Stimulated activated naive CD8-positive, alpha-beta T cell treated with anti-CD3 and anti-CD28 coated beads, Interleukin-15, Interleukin-2, amounts not matched to agents 100 U/mL and 50 U/mL, for 24 hours (primary cell): Measurements from ENCODE around the gene SPTLC3.
A peak's percentile ranks its signal among the peaks of the same experiment; 100 is the strongest.

Source experiments
- ATAC-seq: fragments of 150-1000 bp; cut with Tn5 transposase; one replicate; pipeline ENCODE4 v1.10.0; 2021
- DNase-seq: peaks from one replicate; pipeline ENCODE4 v3.0.0; 2021

SPTLC3 gene

DNA sequence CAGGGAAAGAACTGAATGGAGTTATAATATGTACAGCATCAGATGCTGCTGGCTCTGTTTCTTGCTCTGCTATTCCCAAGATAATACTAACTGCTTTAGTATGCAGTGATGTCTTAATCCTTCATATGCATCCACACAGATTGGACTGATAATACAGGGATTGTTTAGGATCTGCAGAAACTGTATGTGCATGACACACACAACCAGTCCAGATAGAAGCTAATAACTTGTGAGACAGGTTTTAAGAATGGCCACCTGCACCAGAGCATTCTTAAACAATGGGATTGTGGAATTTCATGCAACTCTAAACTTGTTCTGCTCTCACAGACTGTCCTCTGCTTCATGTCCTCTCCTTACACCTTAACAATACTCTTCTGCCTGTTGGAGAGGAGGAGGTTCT is 90.9 kb downstream of the SPTLC3 start:
- DNase-seq (no peak), ATAC-seq (no peak)

DNA sequence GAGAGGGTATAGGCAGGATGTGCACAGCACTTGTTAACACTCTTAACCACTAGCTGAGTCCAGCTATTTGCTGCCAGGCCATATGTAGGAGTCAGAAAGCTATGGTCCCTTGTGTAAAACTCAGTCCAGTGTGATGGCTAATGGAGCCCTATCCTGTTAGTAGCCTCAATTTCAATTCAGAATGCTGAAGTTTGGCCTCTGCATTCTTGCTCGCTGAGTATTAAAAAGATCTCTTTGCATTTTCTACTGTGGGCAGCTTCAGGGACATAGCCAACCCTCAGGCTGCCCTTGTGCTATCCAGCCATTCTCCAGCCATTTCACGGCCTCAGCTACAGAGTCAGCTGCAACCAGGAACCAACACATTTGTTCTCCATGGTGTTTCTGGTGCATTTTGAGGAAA is 92.5 kb downstream of the SPTLC3 start:
- no peak for ATAC-seq

DNA sequence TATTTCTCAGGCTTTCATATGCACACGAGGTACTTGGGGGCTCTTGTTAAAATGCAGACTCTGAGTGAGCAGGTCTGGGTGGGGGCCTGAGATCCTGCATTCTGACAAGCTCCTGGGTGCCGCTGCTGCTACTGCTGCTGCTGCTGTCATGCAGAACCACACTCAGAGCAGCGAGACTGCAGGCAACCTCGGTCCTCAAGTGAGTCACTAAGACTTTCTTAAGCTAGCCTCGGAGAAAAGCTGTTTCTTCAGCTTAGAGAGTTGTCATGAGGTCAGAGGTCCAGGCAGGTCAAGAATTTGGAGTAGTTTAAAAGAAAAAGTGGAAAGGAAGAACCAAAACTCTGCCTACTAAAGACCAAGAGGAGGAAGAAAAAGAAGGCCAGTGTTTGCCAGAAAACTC is 92.9 kb downstream of the SPTLC3 start:
- ATAC-seq (no peak), DNase-seq (no peak)

More for the DNA sequence above, 92.5 kb downstream of the SPTLC3 start:
- no peak for DNase-seq

DNA sequence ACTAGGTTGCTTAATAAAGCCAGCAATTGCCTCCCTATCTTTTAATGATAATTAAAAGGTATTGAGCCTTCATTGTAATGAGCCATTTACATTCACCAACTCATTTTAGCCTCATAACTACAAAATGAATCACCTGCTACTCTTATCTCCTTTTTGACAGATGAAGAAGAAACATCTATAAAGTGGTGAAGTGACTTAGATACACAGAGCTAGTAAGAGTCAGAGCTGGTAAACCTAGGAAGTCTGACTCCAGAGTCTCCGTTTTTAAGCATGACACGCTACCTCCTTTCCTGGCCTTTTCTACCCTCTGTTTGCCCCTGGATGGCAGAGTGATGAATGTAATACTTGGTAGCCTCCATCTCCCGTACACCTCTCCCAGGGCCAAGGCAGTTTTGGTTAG is 93.5 kb downstream of the SPTLC3 start:
- DNase-seq (no peak), ATAC-seq (no peak)

DNA sequence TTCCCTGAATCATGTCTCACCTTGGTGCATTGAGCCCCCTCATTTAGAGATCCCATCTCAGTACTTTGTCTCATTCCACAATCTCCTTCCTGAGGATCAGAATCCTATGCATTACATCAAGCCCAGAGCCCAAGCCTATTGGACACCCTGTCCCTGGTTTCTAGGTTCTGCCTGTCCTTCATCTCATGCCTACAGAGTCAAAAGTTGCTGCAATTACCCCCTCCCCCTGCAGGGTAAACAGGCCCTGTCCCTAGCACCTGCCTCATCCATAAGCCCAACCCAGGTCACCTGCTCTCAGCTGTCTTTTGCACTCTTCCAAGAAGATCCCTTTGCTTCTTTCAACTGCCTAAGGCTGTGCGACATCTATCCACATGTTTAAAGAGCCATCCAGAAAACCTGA is 93.9 kb downstream of the SPTLC3 start:
- ATAC-seq (no peak), DNase-seq (no peak)

DNA sequence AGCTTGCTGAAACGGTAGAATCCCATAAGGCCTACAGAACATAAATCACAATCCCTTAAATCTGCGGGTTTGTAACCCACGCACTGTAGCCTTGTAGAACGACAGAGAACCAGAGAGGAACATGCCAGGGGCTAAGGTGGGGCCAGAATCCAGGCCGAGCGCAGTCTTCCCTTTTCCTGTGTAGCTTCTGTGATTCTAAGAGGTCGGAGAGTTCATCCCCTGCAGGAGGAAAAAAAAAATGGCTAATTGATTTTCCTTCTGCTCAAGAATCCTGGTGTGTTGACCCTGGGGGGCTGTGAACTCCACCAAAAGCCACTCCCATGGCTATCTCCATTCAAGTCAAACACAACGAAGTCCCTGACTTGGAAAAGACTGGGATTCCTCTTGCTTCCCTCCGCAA is 96.3 kb downstream of the SPTLC3 start:
- ATAC-seq (no peak), DNase-seq (no peak)

DNA sequence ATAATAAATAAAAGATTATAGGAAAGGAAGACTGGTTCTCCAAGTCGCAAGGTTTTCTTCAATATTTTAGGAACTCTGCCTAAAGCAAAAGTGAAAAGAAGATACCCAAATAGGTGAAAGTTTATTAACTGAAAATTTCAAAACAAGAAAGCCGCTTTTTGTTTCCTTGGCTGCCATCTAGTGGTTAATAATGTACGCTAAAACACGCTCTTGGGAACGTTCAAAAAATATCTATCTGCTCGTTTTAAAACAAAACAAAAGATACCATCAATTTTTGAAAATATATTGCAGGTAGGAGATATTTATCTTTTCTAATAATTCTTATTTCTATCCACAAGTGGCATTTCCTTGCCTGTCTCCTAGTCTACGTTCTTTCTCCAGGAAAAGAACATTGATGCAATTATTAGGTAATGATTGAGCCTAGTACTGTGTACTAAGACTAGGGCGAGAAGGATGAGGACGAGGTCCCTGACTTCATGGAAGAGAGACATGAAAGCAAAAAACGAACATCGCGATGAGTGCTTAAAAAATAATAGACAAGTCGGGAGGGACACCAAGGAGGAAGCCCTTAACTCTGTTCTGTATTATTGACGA is 97.2 kb downstream of the SPTLC3 start:
- ATAC-seq (no peak), DNase-seq (no peak)

DNA sequence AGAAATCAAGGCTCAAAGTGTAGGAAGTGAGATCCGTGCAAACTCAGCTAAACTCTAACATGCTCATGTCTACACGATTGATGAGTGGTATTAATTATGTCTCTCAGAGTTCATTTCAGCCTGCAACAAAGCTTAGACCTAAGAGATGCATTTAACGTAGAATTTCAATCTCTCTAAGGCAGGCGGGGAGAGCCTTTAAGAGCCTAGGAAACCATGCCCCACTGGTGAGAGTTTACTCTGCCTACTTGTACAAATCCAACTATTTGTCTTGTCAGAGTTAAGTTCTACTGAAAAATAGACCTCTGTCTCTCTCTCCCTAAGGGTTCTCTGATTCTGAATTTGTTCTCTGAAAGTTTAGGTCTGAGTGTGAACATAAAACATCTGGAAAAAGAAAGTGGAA is 100.9 kb downstream of the SPTLC3 start:
- DNase-seq, result no peak
- ATAC-seq, result no peak

DNA sequence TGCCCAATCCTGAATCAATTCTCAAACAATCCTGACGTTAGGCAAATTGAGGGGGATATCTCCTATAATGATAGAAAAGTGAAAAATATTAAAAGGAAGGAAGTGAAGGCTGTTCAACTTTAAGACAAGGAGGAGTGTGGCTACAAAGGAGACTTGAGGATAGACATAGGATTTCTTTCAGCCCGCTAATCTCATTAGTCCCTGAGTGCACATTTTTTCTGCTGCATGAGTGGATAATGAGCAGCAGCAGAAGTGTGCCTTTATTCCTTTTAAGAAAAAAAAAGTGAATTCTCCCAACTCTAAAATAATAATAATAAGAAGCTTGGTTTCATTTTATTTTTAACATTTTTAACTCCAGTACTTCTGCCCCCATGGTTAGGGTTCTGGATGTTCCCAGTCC is 102.0 kb downstream of the SPTLC3 start:
- DNase-seq (no peak), ATAC-seq (no peak)

DNA sequence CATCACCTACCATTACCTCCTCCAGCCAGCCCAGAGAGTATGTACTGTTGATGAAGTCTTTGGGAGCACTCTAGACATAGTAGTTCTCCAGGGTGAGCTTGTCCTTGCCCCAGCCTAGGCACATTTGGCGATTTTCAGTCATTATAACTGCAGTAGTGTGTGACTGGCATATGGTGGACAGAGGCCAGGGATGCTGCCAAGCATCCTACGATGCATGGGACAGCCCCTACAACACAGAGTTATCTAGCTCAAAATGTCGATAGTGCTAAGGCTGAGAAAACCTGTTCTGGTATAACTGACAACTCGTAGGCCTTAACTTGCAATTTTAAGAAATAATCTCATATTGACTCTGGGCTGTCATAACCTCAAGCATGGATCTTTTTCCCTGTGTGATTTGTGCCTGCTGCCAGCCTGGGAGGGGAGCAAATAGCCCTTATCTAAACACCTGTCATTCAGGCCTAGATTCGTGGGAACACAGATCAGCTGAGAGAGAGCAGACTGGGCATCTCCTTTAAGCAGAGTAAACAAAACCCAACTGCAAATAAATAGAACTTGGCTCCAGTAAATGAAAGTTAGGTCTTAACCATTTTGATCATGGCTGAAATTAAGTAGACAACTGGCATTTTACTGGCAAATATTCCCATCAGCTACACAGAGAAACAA is 102.6 kb downstream of the SPTLC3 start:
- no peak for DNase-seq
- no peak for ATAC-seq

DNA sequence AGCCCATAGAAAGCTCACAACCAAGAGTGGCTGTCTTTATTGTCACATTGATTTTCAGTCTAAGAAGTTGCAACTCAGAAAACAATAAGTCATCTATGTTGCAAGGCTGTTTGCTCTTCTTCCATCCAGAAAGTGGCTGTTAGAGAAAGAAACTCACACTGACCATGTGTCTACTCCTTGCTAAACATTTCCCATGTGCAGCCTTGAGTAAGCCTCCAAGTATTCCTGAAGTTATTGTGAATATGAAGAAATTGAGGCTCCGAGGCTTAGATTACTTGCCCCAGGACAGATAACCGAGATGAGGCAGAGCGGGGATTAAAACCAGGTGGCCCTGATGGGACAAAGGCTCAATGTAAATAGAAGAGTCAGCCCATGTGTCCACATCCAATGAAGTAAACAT is 105.0 kb downstream of the SPTLC3 start:
- ATAC-seq, result no peak
- DNase-seq, result no peak

DNA sequence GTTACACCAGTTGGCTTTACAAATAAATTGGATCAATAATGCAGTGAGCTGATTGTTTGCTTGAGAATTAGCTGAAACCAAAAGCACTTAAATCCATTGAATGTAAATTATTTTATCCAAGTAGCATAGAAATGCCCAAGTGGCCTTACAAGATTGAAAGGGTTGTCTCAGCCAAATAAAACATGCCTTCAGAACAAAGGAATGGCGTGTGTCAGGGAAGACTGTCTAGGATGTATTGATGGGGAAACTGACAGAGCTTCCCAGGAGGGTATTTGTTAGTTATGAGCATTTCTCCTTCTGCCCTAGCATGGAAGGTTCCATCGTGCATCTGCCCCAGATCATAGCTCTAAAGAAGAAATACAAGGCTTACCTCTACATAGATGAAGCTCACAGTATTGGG is 108.4 kb downstream of the SPTLC3 start:
- ATAC-seq, result no peak

DNA sequence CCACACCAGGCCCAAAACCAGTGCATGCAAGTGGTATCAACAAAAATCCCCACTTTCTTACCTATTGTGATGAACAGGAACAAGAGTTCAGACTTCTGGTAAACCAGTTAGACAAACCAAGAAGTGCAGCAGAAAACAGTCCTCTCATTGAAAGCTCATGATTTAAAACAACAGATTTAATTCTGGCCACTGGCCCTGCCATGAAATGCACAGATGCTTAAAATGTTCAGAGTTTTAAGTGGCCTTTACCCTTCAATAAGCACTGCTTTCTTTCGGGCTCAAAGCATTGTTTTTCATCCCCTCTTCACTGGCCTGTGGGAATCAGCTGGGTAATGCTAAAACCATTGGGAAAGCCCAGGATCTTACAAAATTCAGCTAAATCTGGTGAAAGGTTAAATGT is 109.9 kb downstream of the SPTLC3 start:
- DNase-seq (no peak), ATAC-seq (no peak)

More for the DNA sequence above, 108.4 kb downstream of the SPTLC3 start:
- no peak for DNase-seq

DNA sequence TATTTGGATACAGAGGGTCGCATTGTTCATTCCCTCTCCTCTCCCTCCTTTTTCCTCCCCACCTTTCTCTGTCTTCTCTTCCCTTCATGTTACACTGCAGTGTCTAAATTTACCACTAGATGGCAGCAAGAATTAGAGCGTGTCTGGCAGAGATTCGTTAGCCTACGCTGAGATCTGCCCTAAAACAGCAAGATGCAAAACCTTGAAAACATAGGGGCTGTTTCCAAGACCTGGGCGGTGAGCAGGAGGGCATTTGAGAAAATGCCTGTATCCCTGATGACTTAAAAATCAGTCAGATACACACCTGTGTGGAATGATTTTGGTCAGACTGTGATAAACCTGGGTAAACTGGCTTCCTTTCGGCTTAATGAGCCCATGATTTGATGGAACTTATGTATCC is 110.8 kb downstream of the SPTLC3 start:
- peak; percentile 18 for DNase-seq
- ATAC-seq, result peak; percentile 80

DNA sequence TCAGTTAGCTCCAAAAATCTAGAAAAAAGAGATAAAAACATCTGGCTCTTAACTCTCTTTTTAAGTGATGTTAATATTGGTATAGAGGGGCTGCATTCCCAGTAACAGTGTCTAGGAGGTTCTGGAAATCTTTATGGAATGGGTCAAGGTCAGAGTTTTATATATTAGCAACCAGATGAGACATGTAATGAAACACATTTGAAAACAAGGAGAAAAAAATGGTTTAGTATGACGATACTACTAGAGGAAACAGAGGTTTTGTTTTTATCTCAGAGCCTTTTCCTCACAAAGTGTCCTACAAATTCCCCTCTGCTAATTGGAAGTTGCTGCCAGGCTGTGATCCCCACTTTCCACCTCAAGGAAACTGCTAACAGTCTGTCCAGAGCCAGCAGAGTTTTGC is 111.7 kb downstream of the SPTLC3 start:
- no peak for ATAC-seq
- DNase-seq, result no peak

DNA sequence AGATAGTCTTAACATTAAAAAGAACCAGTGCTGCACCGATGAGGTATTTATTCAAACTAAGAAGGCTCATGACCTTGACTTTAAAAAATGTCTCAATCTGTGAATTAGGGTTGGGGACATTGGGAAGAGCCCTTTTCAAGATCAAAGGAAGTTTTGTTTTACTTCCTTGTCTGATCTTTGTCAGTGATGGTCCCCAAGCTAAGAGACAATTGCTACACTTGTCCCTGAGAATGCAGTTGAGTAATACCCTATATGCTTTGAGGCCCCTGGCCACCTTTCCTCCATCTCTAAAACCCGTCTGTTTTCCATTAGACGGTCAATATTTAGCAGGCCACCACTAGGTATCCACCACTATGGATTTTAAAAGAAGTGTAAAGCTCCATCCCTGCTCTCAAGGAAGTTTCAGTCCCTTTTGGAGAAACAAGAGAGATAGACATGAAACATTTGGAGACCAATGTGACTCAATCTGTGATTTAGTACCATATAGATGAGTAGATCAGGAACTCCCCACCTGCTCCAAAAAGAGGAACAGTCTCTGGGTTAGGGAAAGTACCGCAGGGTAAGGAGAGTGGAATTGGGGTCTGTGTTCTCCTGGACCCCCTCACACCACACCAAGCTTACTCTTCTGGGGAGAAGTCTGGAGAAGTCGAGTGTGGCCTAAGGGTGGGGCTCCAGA is 113.2 kb downstream of the SPTLC3 start:
- ATAC-seq (peak; percentile 35), DNase-seq (no peak)

DNA sequence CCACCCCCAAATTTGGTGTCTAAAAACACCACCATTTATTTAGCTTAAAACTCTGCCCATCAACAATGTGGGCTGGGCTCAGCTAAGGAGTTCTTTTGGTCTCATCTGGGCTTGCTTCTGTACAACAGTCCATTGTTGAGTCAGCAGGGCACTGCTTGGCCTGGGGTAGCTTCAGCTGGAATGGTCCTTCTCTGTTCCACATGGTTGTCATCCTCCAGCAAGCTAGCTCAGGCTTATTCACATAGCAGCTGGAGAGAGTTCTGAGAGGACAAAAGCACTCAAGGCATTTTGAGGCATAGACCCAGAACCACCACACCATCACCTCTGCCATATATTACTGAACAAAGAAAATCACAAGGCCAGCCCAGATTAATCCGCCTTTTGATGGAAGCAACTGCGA is 116.7 kb downstream of the SPTLC3 start:
- ATAC-seq, result no peak
- DNase-seq, result no peak

DNA sequence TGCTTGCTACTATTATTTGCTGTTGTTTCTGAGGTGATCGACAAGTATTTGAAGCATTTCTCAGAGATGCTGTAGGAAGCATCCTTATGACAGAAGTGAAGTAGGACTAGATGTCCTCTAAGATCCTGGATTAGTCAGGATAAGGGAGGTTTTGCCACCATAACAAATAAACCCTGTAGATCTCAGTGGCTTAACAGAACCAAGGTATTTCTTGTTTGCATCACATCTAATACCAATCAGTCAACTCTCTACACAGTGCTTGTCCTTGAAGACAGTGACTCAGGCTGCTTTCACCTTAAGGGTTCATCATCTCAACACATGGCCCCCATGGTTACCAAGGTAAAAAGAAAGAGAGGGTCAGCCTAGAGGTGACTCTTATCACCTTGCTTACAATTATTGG is 119.4 kb downstream of the SPTLC3 start:
- ATAC-seq (no peak), DNase-seq (no peak)

DNA sequence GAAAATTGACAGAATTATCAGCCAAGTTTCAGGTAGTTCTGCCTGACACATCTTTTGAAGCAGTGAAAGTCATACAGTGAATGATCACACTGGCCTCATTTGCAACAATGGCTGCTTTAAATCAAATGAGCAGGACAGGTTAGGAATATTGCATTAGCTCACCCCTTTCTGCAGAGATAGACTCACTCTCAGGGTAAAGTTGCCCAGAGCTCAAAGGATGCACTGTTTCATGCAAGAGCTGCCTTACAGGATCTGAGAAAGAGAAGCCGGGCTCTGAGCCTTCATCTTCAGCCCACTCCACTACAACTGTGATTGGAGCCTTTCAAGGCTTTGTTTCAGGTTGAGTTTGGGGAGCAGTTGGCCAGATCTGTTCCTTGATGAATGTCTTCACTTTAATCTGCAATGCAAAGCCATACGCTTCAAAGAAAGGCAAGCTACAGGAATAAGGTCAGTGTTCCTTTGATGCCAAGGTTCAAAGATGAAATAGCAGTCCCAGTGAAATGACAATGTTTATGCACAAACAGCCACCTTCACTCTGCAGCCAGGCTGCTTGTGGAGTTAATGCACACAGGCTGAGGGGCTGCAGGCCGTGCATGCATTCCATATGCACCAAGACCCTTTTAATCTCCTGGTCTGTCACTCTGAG is 121.4 kb downstream of the SPTLC3 start:
- no peak for ATAC-seq
- no peak for DNase-seq

DNA sequence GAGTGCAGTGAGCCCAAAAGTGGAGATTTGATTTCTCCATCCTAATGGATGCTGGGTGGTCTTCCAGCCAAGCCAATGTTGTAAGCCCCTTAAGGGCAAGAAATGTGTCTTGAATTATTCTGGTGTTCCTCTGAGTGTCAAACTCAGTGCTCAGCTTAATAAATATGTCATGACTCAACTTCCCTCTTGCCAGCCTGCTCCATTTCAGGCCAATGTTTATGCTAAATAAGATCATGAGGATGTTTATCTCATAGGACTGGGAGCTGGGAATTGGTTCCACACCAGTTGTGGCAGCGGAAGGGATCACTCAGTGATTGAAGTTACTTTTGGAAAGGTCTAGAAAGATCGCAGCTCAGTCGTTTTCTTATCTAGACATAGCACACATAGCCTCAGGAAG is 121.9 kb downstream of the SPTLC3 start:
- ATAC-seq (no peak), DNase-seq (no peak)

DNA sequence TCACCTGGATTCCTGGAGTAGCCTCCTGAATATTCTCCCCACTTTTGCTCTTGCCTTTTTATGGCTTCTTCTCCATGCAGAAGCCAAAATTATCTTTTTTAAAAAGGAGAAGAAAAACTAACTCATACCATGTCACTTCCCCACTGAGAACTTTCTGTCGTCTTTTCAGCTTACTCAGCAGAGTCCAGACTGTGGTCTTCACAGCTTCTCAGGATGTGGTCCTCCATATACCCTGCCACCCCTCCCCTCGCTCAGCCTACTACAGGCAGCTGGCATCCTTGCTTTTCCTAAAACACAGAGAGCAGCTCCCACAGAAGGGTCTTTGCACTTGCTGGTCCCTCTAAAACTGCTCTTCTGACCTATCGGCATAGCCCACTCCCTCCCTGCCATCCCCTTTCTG is 122.9 kb downstream of the SPTLC3 start:
- DNase-seq (no peak), ATAC-seq (no peak)

DNA sequence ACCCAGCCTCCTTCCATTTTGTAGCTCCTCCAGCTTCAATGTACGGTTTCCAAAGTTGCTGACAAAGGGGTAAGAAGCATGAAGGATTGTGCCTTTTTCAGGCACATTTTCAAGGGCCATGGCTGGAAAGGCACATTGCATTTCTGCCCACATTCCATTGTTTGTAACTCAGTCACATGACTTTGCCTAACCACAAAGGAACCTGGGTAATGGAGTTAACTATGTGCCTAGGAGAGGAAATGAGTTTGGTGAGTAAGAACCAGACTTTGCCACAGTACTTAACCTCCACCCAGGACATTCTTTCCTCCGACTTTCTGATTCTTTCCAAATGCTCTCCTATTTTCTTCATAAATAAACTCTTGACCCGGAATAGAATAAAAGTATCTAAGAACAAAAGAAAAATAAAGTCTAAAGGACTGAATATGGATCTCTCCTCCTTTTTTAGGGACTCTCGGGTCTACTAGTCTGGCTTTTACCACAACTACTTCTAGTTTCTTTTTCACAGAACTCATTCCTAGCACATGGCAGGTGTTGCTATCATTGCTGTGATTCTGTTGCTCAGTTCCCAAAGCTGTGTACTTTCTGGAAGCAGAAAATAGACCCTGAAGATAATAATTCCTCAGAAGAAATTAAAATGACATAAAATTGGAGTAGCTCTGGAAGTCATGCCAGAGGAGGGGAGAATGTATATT is 130.8 kb downstream of the SPTLC3 start:
- no peak for DNase-seq
- ATAC-seq, result no peak

DNA sequence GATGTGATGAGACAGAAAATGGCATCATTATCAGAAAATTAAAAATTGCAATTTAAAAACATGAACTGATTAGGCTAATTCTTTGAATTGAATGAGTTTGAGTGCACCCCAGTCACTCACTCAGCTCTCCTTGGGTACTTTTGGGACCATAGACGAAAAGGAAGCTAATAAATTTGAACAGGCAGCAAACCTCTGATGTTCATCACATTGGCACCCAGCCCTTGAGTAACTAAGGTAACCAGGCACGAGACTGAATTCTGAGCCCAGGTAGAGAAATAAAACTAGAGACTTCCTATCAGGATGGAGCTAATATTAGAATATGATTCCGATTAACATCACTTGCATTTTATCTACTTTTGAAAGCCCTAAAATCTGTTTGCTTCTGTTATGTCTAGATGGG is 131.4 kb downstream of the SPTLC3 start:
- ATAC-seq, result no peak

More for the DNA sequence above, 131.4 kb downstream of the SPTLC3 start:
- no peak for DNase-seq
